HepG2 (cell line): ENCODE data around the gene ZFYVE28. TPM values are rescaled to one million over a fixed set of nuclear protein-coding genes. Genes with fewer than 3 reads are reported as not detected.

Experiments
- CREB1 ChIP-seq, 2 experiments: fragments of 450-650 bp in 1 of 2; IDR thresholded peaks; 2 replicates each; pipeline ENCODE4 v1.6.1; 2016 to 2017; ENCODE audit warnings: control low read depth in 1 of 2, mild to moderate bottlenecking in 1 of 2, missing compliant biosample characterization in 1 of 2, missing genetic modification characterization in 1 of 2
- HMG20B ChIP-seq: conservative IDR thresholded peaks from 2 replicates; pipeline ENCODE4 v1.6.1; 2016; ENCODE audit warnings: missing genetic modification reagents, missing compliant biosample characterization
- ISL2 ChIP-seq: sonication (generic); formaldehyde crosslinking; IDR thresholded peaks from 2 replicates; pipeline ENCODE4 v1.5.0; 2020; ENCODE audit warnings: missing genetic modification reagents
- KAT7 ChIP-seq: IDR thresholded peaks from 2 replicates; pipeline ENCODE4 v1.6.1; 2018; ENCODE audit warnings: borderline replicate concordance, missing compliant biosample characterization
- MEF2D ChIP-seq: sonication (generic); formaldehyde crosslinking; IDR thresholded peaks from 2 replicates; pipeline ENCODE4 v1.5.1; 2020; ENCODE audit warnings: mild to moderate bottlenecking, missing genetic modification reagents
- ZNF160 ChIP-seq: sonication (generic); formaldehyde crosslinking; IDR thresholded peaks from 2 replicates; pipeline ENCODE4 v1.8.0; 2022; ENCODE audit warnings: mild to moderate bottlenecking, inconsistent platforms, missing genetic modification reagents
- ZNF317 ChIP-seq: sonication (generic); formaldehyde crosslinking; IDR thresholded peaks from 2 replicates; pipeline ENCODE4 v1.5.0; 2020; ENCODE audit warnings: mild to moderate bottlenecking, missing genetic modification reagents
- ZNF33B ChIP-seq: sonication (generic); formaldehyde crosslinking; IDR thresholded peaks from 2 replicates; pipeline ENCODE4 v1.5.1; 2020; ENCODE audit warnings: mild to moderate bottlenecking, missing genetic modification reagents
- ZNF562 ChIP-seq: sonication (generic); formaldehyde crosslinking; IDR thresholded peaks from 2 replicates; pipeline ENCODE4 v1.8.0; 2022; ENCODE audit warnings: missing genetic modification reagents, borderline replicate concordance
- ZNF678 ChIP-seq: sonication (generic); formaldehyde crosslinking; IDR thresholded peaks from 2 replicates; pipeline ENCODE4 v1.4.0; 2020; ENCODE audit warnings: mild to moderate bottlenecking, missing genetic modification reagents
- ZSCAN12 ChIP-seq: sonication (generic); formaldehyde crosslinking; IDR thresholded peaks from 2 replicates; pipeline ENCODE4 v1.9.0; 2021; ENCODE audit warnings: mild to moderate bottlenecking, missing genetic modification reagents
- polyA plus RNA-seq, 8 experiments: library from polyadenylated mRNA; depleted of rRNA in 3 of 8; stranded (reverse) in 7 of 8; unstranded in 1 of 8; fragments of >200 nt; fragmentation: Illumina TruSeq in 4 of 8; extraction: Trizol in 4 of 8; gene quantifications; 2 replicates each; pipeline versions ENCODE4 v1.2.1 to v1.2.3, GENCODE V29; 2011 to 2016; ENCODE audit warnings: low read depth in 4 of 8, missing spikeins in 1 of 8, mixed read lengths in 1 of 8; ENCODE audit not compliant: insufficient read depth in 1 of 8
- total RNA-seq, 5 experiments: library from RNA; depleted of rRNA; stranded (reverse); fragments of >200 nt; fragmentation: Illumina TruSeq; extraction: Trizol; gene quantifications; 2 replicates each; pipeline ENCODE4 v1.2.3, GENCODE V29; 2016; ENCODE audit warnings: low read depth in 1 of 5
- TF ChIP-seq, protein P1 (sequence below): sonication (generic); formaldehyde crosslinking; IDR thresholded peaks from 2 replicates; pipeline ENCODE4 v1.4.0; 2020; ENCODE audit warnings: missing genetic modification reagents
- TF ChIP-seq, protein P2 (sequence below): sonication (generic); formaldehyde crosslinking; IDR thresholded peaks from 2 replicates; pipeline ENCODE4 v1.5.1; 2020; ENCODE audit warnings: missing genetic modification reagents, mild to moderate bottlenecking, borderline replicate concordance
- TF ChIP-seq, protein P3 (sequence below): sonication (generic); formaldehyde crosslinking; IDR thresholded peaks from 2 replicates; pipeline ENCODE4 v1.4.0; 2020; ENCODE audit warnings: missing genetic modification reagents
- TF ChIP-seq, protein P4 (sequence below): IDR thresholded peaks from 2 replicates; pipeline ENCODE4 v1.6.1; 2016
- TF ChIP-seq, protein P5 (sequence below): sonication (generic); formaldehyde crosslinking; IDR thresholded peaks from 2 replicates; pipeline ENCODE4 v1.5.1; 2020; ENCODE audit warnings: mild to moderate bottlenecking, missing genetic modification reagents, moderate library complexity

Gene ZFYVE28
- total and polyA plus RNA-seq, 2 of the 13 experiments (the other 11 are each of a cell fraction or from before 2014, with no cell fraction given): 0.12 to 0.22 TPM

DNA sequence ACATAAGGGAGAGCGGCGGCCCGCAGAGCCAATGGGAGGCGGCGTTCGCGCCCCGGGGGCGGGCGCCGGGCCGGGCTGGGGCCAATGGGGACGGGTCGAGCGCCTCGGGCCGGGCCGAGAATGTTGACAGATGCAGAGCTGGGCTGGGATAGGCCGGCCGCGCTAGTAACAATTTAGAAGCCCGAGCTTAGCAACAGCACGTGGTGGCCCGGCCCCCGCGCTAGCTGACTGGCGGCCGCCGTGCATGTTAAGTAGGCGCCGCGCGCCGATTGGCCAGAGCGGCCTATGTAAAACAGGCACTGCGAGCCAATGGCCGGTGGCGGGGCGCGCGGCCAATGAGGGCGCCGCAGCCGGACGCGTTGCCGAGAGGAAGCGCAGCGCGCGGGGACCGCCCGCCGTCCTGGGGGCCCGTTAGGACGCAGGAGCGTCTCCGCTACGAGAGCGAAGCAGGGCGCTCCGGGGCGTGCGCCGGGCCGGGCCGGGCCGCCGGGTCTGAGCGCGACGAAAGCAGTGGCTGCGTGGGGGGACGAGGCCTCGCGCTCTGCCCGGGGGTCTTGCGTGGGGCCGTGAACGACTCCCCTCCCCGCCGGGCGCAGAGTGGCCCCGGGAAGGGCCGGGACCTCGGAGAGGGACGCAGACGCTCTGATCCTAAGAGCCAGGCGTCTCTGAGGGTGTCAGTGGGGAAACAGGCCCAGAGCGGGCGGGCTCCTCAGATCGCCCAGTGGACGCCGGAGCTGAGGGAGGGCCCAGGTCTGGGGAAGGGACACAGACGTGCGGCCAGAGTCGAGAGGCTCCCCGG lies 156.1 kb downstream of the ZFYVE28 start (continued):
- TF ChIP-seq, protein P1, sequence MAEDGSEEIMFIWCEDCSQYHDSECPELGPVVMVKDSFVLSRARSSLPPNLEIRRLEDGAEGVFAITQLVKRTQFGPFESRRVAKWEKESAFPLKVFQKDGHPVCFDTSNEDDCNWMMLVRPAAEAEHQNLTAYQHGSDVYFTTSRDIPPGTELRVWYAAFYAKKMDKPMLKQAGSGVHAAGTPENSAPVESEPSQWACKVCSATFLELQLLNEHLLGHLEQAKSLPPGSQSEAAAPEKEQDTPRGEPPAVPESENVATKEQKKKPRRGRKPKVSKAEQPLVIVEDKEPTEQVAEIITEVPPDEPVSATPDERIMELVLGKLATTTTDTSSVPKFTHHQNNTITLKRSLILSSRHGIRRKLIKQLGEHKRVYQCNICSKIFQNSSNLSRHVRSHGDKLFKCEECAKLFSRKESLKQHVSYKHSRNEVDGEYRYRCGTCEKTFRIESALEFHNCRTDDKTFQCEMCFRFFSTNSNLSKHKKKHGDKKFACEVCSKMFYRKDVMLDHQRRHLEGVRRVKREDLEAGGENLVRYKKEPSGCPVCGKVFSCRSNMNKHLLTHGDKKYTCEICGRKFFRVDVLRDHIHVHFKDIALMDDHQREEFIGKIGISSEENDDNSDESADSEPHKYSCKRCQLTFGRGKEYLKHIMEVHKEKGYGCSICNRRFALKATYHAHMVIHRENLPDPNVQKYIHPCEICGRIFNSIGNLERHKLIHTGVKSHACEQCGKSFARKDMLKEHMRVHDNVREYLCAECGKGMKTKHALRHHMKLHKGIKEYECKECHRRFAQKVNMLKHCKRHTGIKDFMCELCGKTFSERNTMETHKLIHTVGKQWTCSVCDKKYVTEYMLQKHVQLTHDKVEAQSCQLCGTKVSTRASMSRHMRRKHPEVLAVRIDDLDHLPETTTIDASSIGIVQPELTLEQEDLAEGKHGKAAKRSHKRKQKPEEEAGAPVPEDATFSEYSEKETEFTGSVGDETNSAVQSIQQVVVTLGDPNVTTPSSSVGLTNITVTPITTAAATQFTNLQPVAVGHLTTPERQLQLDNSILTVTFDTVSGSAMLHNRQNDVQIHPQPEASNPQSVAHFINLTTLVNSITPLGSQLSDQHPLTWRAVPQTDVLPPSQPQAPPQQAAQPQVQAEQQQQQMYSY (CRISPR knock-in tag): no peak
- no peak for TF ChIP-seq ISL2 (CRISPR knock-in tag)
- peak; percentile 66 for TF ChIP-seq CREB1 (IDR thresholded peaks at IDR 0.05)
- no peak for TF ChIP-seq CREB1 (CRISPR knock-in tag; IDR thresholded peaks at IDR 0.05)
- TF ChIP-seq ZNF317: 0 out of 2 replicates have a peak, but pooled peaks have one; percentile 27
- TF ChIP-seq, protein P2, sequence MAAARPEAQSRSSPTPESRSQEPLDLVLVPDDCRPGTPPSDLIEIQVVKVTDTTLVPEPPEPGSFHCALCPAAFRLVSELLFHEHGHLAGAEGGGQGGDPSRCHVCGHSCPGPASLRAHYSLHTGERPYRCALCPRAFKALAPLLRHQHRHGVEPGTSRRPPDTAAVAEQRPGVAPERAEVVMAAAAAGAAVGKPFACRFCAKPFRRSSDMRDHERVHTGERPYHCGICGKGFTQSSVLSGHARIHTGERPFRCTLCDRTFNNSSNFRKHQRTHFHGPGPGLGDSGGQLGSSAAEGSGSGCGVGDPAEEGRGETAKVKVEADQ (CRISPR knock-in tag): 0 out of 2 replicates have a peak, but pooled peaks have one; percentile 46
- TF ChIP-seq, protein P3, sequence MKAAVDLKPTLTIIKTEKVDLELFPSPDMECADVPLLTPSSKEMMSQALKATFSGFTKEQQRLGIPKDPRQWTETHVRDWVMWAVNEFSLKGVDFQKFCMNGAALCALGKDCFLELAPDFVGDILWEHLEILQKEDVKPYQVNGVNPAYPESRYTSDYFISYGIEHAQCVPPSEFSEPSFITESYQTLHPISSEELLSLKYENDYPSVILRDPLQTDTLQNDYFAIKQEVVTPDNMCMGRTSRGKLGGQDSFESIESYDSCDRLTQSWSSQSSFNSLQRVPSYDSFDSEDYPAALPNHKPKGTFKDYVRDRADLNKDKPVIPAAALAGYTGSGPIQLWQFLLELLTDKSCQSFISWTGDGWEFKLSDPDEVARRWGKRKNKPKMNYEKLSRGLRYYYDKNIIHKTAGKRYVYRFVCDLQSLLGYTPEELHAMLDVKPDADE (CRISPR knock-in tag): no peak
- TF ChIP-seq MEF2D (CRISPR knock-in tag): no peak
- TF ChIP-seq ZNF160 (CRISPR knock-in tag): no peak; the same call in 1 of the 2 replicates
- TF ChIP-seq HMG20B (CRISPR knock-in tag): no peak
- no peak for TF ChIP-seq ZNF562 (CRISPR knock-in tag)
- no peak for TF ChIP-seq ZSCAN12 (CRISPR knock-in tag)
- TF ChIP-seq, protein P4, sequence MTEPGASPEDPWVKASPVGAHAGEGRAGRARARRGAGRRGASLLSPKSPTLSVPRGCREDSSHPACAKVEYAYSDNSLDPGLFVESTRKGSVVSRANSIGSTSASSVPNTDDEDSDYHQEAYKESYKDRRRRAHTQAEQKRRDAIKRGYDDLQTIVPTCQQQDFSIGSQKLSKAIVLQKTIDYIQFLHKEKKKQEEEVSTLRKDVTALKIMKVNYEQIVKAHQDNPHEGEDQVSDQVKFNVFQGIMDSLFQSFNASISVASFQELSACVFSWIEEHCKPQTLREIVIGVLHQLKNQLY (CRISPR knock-in tag): 0 out of 2 replicates have a peak, but pooled peaks have one; percentile 11
- TF ChIP-seq, protein P5, sequence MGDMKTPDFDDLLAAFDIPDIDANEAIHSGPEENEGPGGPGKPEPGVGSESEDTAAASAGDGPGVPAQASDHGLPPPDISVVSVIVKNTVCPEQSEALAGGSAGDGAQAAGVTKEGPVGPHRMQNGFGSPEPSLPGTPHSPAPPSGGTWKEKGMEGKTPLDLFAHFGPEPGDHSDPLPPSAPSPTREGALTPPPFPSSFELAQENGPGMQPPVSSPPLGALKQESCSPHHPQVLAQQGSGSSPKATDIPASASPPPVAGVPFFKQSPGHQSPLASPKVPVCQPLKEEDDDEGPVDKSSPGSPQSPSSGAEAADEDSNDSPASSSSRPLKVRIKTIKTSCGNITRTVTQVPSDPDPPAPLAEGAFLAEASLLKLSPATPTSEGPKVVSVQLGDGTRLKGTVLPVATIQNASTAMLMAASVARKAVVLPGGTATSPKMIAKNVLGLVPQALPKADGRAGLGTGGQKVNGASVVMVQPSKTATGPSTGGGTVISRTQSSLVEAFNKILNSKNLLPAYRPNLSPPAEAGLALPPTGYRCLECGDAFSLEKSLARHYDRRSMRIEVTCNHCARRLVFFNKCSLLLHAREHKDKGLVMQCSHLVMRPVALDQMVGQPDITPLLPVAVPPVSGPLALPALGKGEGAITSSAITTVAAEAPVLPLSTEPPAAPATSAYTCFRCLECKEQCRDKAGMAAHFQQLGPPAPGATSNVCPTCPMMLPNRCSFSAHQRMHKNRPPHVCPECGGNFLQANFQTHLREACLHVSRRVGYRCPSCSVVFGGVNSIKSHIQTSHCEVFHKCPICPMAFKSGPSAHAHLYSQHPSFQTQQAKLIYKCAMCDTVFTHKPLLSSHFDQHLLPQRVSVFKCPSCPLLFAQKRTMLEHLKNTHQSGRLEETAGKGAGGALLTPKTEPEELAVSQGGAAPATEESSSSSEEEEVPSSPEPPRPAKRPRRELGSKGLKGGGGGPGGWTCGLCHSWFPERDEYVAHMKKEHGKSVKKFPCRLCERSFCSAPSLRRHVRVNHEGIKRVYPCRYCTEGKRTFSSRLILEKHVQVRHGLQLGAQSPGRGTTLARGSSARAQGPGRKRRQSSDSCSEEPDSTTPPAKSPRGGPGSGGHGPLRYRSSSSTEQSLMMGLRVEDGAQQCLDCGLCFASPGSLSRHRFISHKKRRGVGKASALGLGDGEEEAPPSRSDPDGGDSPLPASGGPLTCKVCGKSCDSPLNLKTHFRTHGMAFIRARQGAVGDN: peak; percentile 95
- peak; percentile 34; the same call in 1 of the 2 replicates for TF ChIP-seq KAT7 (CRISPR knock-in tag)
- TF ChIP-seq ZNF678 (CRISPR knock-in tag): no peak
- TF ChIP-seq ZNF33B (CRISPR knock-in tag): peak; percentile 51; the same call in 1 of the 2 replicates
